GM12872 (cell line): ENCODE measurements around the gene RFTN1.

Experiments used
- CTCF ChIP-seq: IDR thresholded peaks from 3 replicates; pipeline ENCODE4 v1.5.1; 2011; ENCODE audit warnings: low read depth, mild to moderate bottlenecking, low read length, moderate library complexity; ENCODE audit not compliant: insufficient read depth

RFTN1 gene

GRCh38 chr3:16359331-16359730 lies 154.2 kb downstream of the RFTN1 start:
- no peak for TF ChIP-seq CTCF

DNA sequence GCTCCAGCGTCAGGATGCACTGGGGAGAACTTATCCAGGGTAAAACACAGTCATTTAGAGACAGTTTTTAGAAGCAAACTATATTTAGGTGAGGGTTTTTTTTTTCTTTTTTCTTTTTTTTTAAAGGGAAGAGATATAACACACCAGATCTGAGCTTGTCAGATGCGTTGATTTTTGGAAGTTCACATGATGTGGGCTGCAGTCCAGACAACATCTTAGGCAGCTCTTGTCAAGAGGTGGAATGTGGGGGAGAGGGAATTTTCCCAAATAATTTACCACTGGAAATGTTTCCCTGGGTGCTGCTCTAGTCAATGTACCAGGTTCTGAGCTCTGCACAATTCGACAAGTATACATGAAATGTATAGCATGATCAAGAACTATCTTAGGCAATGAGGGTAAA lies 155.2 kb downstream of the RFTN1 start:
- no peak for TF ChIP-seq CTCF

DNA sequence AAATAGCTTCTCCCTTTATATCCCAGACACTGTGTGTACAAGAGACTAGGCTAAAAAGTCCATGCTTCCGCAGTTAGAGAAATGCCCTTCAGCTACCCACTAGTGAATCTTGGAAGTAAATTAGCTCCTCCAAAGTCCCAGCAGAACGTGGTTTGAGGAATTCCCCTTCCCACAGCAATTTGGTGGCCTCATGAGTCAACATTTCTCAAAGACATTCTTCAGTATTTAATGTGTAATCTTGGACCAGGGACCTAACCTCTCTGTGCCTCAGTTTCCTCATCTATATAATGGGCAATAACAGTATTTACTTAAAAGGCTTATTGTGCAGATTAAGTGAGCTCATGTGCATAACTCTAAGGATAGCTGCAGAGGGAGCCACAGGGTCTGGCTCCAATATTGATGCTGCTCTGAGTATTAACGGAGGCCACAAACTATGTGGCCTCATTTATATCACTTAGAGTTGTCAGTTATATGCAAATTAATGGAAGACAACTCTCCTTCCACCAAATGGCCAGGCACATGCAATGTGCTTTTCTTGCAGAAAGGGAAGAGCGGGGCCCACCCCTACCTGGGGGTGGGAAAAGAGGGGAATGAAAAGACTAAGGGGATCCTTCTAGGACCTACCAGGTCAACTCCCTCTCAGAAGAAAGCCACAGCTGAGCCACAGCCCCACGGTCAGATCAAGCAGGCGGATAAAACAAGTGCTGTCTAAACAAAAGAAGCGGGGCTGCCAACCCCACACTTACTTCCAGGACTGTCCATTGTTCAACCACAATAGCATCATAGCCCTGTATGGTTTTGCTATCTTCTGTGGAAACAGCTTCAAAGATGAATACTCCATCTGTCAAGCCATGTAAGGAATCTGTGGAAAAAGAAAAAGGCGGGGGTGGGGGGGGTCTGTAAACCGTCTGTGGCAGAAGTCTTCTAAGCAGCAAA lies 156.0 kb downstream of the RFTN1 start:
- no peak for TF ChIP-seq CTCF

- TF ChIP-seq CTCF, result no peak
Measured at GRCh38 chr3:16355828-16356227, 157.7 kb downstream of the RFTN1 start.

GRCh38 chr3:16354291-16354690 lies 159.2 kb downstream of the RFTN1 start:
- no peak for TF ChIP-seq CTCF

GRCh38 chr3:16352428-16352827 lies 161.1 kb downstream of the RFTN1 start:
- TF ChIP-seq CTCF, result no peak

DNA sequence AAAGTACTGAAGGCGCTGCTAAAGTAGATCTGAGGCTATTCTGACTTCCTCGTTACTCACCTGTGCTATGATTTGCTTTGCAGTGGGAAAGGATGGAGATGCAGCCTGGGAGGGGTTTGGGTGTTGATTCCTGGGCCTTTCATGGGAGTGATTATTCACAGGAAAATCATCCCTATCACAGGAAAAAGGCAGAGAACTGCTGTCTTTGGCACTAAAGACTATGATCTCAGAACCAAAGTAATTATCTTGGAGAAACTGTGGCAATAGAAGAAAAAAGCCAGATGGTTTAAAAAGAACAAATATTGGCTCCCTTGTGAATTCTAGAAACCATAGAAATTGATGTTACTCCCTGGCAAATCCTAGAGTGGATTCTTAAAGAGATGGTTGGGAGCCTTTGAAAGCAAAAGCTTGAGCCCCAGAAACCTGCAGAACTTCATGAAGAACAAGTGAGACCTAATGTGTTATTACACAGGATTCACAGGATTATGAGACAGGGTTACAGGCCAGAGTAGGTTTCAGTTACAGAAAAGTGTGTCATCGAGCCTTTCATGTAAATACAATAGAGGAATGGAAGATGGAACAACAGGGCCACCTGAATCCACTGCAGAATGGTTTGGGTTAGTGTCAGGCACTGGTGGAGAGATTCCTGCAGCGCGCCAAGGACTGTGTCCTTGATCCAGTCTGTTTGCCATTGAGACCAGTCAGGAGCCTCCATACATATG lies 162.7 kb downstream of the RFTN1 start:
- TF ChIP-seq CTCF, result no peak
